Measurements from ENCODE around the gene SORCS2. TPM values are rescaled to one million over a fixed set of nuclear protein-coding genes. Genes with fewer than 3 reads are reported as not detected.

Gene SORCS2
- total RNA-seq, 5 donors from 2014 or later (not counting 1 experiment from before 2014, with no cell fraction given), result 0.22 TPM; not detected in 4

DNA sequence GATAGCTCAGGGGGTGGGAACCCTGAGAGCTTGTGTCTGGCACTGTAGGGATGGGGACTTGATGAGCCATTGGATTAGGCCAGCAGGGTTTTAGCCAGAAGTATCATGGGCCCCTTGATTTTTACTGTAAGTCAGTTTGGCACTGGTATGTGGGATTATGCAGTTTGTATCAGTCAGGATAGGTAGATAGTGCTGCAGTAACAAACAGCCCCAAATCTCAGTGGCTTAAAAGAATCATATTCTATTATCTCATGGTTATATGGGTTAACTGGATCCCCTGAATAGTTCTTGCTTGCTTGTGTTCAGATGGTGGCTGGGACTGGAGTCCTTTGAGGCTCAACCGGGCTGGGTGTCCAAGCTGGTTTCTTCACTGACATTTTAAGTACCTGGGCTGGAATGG, 56.5 kb downstream of the SORCS2 start:
- 100% methylated on average over 1 of the region's 1 CpG for WGBS (ENCODE audit: insufficient coverage)
- ChIA-PET POLR2A (no interaction called here), CTCF (no interaction called here)
- Histone ChIP-seq H3K4me1 (ENCODE audit: control insufficient read depth in 1 of 2, extremely low read depth in 1 of 2, insufficient read depth in 2 of 2, low read length in 2 of 2) (no peaks in the 10 kb centered on the region), H3K9me3 (no peaks in the 10 kb centered on the region), H3K36me3 (ENCODE audit: control insufficient read depth in 2 of 2, extremely low read depth in 1 of 2, insufficient read depth in 1 of 2, low read length in 1 of 2) (no peaks in the 10 kb centered on the region), H3K27me3 (replicated peaks in 1 of 2; ENCODE audit: control insufficient read depth in 2 of 2, extremely low read depth in 1 of 2, insufficient read depth in 2 of 2, low read length in 1 of 2) (peaks cover 0 to 22% of the 10 kb centered on the region in 2 experiments), H3K4me3 (ENCODE audit: control insufficient read depth in 1 of 2, extremely low read depth in 1 of 2, low read length in 1 of 2) (no peak overlapping the region), H3K27ac (ENCODE audit: low read length) (no peak overlapping the region)
- Mint-ChIP-seq H3K27me3 (peaks cover 6 to 9% of the 10 kb centered on the region in 2 donors), H3K36me3 (no peaks in the 10 kb centered on the region), H3K9me3 (peaks cover 0 to 6% (median 0%) of the 10 kb centered on the region in 3 donors), H3K4me1 (no peaks in the 10 kb centered on the region), H3K27ac (no peak overlapping the region), H3K4me3 (no peak overlapping the region)
- DNase-seq (no peak), ATAC-seq (replicated peaks in 1 of 4) (no peak)

DNA sequence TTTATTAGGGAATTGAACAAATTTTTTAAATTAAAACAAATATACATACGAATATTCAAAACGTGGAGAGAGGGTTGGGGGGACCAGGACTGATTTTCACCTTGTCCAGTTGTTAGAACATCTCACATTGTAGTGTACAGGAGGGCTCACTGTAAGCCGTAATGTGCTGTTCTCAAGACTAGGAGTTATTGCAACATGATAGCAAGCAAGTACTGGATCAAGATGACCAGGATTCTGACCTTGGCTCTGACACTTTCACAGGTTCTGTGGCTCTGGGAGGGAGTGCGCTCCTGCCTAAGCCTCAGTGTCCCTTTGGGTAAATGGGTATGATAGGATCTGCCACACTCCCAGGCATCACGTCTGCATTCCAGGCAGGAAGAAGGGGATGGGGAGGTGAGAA, 59.0 kb downstream of the SORCS2 start:
- ChIA-PET POLR2A (no interaction called here), CTCF (interaction anchor here in 1 of 2 donors (0.6 kb wide), 1 partner anchor 413 kb away, joined by 5 read pairs; no protein-coding TSS in a partner anchor)
- Mint-ChIP-seq H3K9me3 (peaks cover 0 to 6% (median 0%) of the 10 kb centered on the region in 3 donors), H3K4me1 (no peaks in the 10 kb centered on the region), H3K36me3 (no peaks in the 10 kb centered on the region), H3K27ac (no peak overlapping the region), H3K4me3 (no peak overlapping the region), H3K27me3 (peaks cover 6 to 11% of the 10 kb centered on the region in 2 donors)
- H3K4me3 ChIP-seq (ENCODE audit: control insufficient read depth in 1 of 2, extremely low read depth in 1 of 2, low read length in 1 of 2), result no peak overlapping the region
- ATAC-seq (replicated peaks in 1 of 4) (no peak), DNase-seq (no peak)
- no peaks in the 10 kb centered on the region for H3K9me3 ChIP-seq
- no peak overlapping the region for H3K27ac ChIP-seq (ENCODE audit: low read length)
- peaks cover 0 to 25% of the 10 kb centered on the region in 2 experiments for H3K27me3 ChIP-seq (replicated peaks in 1 of 2; ENCODE audit: control insufficient read depth in 2 of 2, extremely low read depth in 1 of 2, insufficient read depth in 2 of 2, low read length in 1 of 2)
- no peaks in the 10 kb centered on the region for H3K36me3 ChIP-seq (ENCODE audit: control insufficient read depth in 2 of 2, extremely low read depth in 1 of 2, insufficient read depth in 1 of 2, low read length in 1 of 2)
- WGBS (ENCODE audit: insufficient coverage), result 64% methylated on average over 3 of the region's 5 CpGs
- no peaks in the 10 kb centered on the region for H3K4me1 ChIP-seq (ENCODE audit: control insufficient read depth in 1 of 2, extremely low read depth in 1 of 2, insufficient read depth in 2 of 2, low read length in 2 of 2)

DNA sequence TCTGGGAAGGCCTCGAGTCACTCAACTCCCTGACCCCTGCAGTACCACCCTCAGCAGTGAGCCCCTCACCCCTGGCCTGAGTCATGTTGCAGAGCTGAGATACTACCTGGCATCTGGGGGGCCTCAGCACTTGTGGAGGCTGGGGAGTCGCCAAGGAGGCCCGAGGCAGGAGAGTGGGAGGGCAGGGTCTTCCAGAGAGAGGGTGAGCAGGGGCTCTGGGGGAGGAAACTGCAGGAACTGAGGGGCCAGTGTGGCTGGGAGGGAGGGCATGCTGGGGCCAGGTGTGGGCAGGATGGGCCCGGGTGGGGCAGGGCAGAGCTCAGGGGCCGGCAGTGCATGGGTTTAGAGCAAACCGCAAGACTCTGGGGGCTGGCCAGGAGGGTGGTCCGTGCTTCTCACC, 59.7 kb downstream of the SORCS2 start:
- no peaks in the 10 kb centered on the region for H3K36me3 ChIP-seq (ENCODE audit: control insufficient read depth in 2 of 2, extremely low read depth in 1 of 2, insufficient read depth in 1 of 2, low read length in 1 of 2)
- H3K27ac ChIP-seq (ENCODE audit: low read length), result no peak overlapping the region
- peaks cover 0 to 23% of the 10 kb centered on the region in 2 experiments for H3K27me3 ChIP-seq (replicated peaks in 1 of 2; ENCODE audit: control insufficient read depth in 2 of 2, extremely low read depth in 1 of 2, insufficient read depth in 2 of 2, low read length in 1 of 2)
- DNase-seq, result no peak
- POLR2A ChIA-PET, result no interaction called here
- no peaks in the 10 kb centered on the region for H3K9me3 ChIP-seq
- CTCF ChIA-PET, result interaction anchor here in 1 of 2 donors (0.6 kb wide), 1 partner anchor 189 kb away, joined by 4 read pairs; no protein-coding TSS in a partner anchor
- no peaks in the 10 kb centered on the region for H3K4me1 Mint-ChIP-seq
- H3K4me1 ChIP-seq (ENCODE audit: control insufficient read depth in 1 of 2, extremely low read depth in 1 of 2, insufficient read depth in 2 of 2, low read length in 2 of 2), result no peaks in the 10 kb centered on the region
- no peak overlapping the region for H3K4me3 ChIP-seq (ENCODE audit: control insufficient read depth in 1 of 2, extremely low read depth in 1 of 2, low read length in 1 of 2)
- no peaks in the 10 kb centered on the region for H3K36me3 Mint-ChIP-seq
- 57% methylated on average over 2 of the region's 7 CpGs for WGBS (ENCODE audit: insufficient coverage)
- ATAC-seq (replicated peaks in 1 of 4), result no peak
- no peak overlapping the region for H3K27ac Mint-ChIP-seq
- H3K9me3 Mint-ChIP-seq, result peaks cover 0 to 6% (median 0%) of the 10 kb centered on the region in 3 donors
- no peak overlapping the region for H3K4me3 Mint-ChIP-seq
- H3K27me3 Mint-ChIP-seq, result peaks cover 6 to 16% of the 10 kb centered on the region in 2 donors

DNA sequence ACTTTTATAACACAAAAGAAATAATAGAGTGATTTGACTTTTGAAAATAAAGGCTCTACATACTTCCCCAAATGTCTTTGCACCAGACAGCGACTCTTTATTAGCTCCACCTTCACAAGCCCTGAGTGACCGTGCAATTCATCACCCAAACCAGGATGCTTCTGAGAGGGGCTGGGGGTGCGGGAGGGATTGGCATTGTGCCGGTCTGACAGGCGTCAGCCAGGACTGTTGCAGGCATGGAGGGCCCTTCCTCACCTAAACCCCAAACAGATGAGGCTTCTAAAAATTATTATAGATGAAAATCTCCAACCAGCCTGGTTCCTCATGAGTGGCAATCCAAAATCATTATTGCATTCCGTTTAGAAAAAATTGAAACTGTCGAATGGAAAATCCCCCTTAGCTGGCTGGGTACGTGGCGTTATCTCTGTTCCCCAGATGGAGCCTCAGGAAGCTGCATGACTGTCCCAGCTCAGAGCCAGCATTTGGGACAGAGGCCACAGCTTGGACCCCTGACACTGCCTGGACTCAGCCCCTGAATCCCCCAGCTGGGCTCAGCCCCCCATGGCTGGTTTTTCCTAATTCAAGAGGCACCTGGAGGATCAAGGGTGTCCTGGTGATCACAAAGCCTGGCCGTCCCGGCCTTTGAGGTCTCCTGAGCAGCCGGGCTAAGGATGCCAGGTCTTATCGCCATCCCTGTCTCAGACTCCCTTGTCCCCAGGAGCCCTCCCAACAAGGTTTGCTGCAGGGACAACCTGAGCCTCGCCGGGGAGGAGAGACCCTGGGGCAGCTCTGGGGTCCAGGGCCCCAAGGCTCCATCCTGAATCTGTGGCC, 60.4 kb downstream of the SORCS2 start:
- Mint-ChIP-seq H3K4me3 (no peak overlapping the region), H3K4me1 (no peaks in the 10 kb centered on the region), H3K27me3 (peaks cover 6 to 16% of the 10 kb centered on the region in 2 donors), H3K36me3 (no peaks in the 10 kb centered on the region), H3K9me3 (peaks cover 0 to 6% (median 0%) of the 10 kb centered on the region in 3 donors), H3K27ac (no peak overlapping the region)
- Histone ChIP-seq H3K4me3 (ENCODE audit: control insufficient read depth in 1 of 2, extremely low read depth in 1 of 2, low read length in 1 of 2) (no peak overlapping the region), H3K9me3 (no peaks in the 10 kb centered on the region), H3K27me3 (replicated peaks in 1 of 2; ENCODE audit: control insufficient read depth in 2 of 2, extremely low read depth in 1 of 2, insufficient read depth in 2 of 2, low read length in 1 of 2) (peaks cover 0 to 28% of the 10 kb centered on the region in 2 experiments), H3K27ac (ENCODE audit: low read length) (no peak overlapping the region), H3K4me1 (ENCODE audit: control insufficient read depth in 1 of 2, extremely low read depth in 1 of 2, insufficient read depth in 2 of 2, low read length in 2 of 2) (no peaks in the 10 kb centered on the region), H3K36me3 (ENCODE audit: control insufficient read depth in 2 of 2, extremely low read depth in 1 of 2, insufficient read depth in 1 of 2, low read length in 1 of 2) (no peaks in the 10 kb centered on the region)
- DNase-seq, result no peak
- WGBS (ENCODE audit: insufficient coverage), result 60% methylated on average over 9 of the region's 15 CpGs
- ChIA-PET POLR2A (no interaction called here), CTCF (interaction anchor here in 1 of 2 donors (0.6 kb wide), 1 partner anchor 189 kb away, joined by 4 read pairs; no protein-coding TSS in a partner anchor)
- ATAC-seq (replicated peaks in 1 of 4), result no peak

DNA sequence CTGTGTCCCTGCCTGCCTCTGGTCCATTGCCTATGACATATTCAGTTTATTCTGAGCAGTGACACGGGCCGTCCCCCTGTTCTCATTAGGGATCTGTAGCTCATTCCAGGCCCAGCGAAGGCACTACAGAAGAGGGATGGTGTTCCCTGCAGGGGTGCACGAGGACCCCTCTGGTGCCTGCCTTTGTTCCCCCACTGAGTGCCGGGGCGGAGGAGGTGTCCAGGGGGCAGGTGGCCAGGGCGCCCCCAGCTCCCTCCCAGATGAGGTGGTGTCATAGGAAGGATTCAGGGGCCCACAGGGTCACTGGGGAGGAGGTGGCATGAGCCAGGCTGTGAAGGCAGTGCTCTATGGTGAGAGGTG, 61.0 kb downstream of the SORCS2 start:
- WGBS (ENCODE audit: insufficient coverage), result 75% methylated on average over 4 of the region's 7 CpGs

DNA sequence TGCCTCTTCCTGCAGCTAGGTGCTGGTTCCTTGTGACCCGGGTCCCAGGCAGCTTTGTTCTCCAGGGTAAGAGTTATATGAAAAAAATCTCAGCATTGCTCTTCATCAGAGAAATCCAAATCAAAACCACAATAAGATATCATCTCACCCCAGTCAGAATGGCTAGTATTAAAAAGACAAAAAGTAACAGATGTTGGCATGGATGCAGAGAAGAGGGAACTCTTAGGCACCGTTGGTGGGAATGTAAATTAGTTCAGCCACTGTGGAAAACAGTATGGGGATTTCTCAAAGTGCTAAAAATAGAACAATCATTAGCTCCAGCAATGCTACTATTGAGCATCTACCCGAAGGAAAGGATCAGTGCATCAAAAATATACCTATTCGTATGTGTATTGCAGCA, 61.5 kb downstream of the SORCS2 start:
- peaks cover 12 to 19% of the 10 kb centered on the region in 2 donors for H3K27me3 Mint-ChIP-seq
- H3K4me1 ChIP-seq (ENCODE audit: control insufficient read depth in 1 of 2, extremely low read depth in 1 of 2, insufficient read depth in 2 of 2, low read length in 2 of 2), result no peaks in the 10 kb centered on the region
- no peak overlapping the region for H3K4me3 ChIP-seq (ENCODE audit: control insufficient read depth in 1 of 2, extremely low read depth in 1 of 2, low read length in 1 of 2)
- H3K27me3 ChIP-seq (replicated peaks in 1 of 2; ENCODE audit: control insufficient read depth in 2 of 2, extremely low read depth in 1 of 2, insufficient read depth in 2 of 2, low read length in 1 of 2), result peaks cover 0 to 30% of the 10 kb centered on the region in 2 experiments
- POLR2A ChIA-PET, result no interaction called here
- H3K4me1 Mint-ChIP-seq, result no peaks in the 10 kb centered on the region
- CTCF ChIA-PET, result no interaction called here
- no peaks in the 10 kb centered on the region for H3K9me3 ChIP-seq
- peaks cover 0 to 3% (median 0%) of the 10 kb centered on the region in 3 donors for H3K9me3 Mint-ChIP-seq
- DNase-seq (no peak), ATAC-seq (replicated peaks in 1 of 4) (no peak)
- 50% methylated on average over 1 of the region's 4 CpGs for WGBS (ENCODE audit: insufficient coverage)
- no peaks in the 10 kb centered on the region for H3K36me3 Mint-ChIP-seq
- no peaks in the 10 kb centered on the region for H3K36me3 ChIP-seq (ENCODE audit: control insufficient read depth in 2 of 2, extremely low read depth in 1 of 2, insufficient read depth in 1 of 2, low read length in 1 of 2)
- H3K27ac ChIP-seq (ENCODE audit: low read length), result no peak overlapping the region
- no peak overlapping the region for H3K27ac Mint-ChIP-seq
- no peak overlapping the region for H3K4me3 Mint-ChIP-seq

More for the DNA sequence above, 61.0 kb downstream of the SORCS2 start:
- Mint-ChIP-seq H3K27me3 (peaks cover 7 to 18% of the 10 kb centered on the region in 2 donors), H3K4me1 (no peaks in the 10 kb centered on the region), H3K27ac (no peak overlapping the region), H3K36me3 (no peaks in the 10 kb centered on the region), H3K4me3 (no peak overlapping the region), H3K9me3 (peaks cover 0 to 6% (median 0%) of the 10 kb centered on the region in 3 donors)
- no peak overlapping the region for H3K4me3 ChIP-seq (ENCODE audit: control insufficient read depth in 1 of 2, extremely low read depth in 1 of 2, low read length in 1 of 2)
- peaks cover 0 to 30% of the 10 kb centered on the region in 2 experiments for H3K27me3 ChIP-seq (replicated peaks in 1 of 2; ENCODE audit: control insufficient read depth in 2 of 2, extremely low read depth in 1 of 2, insufficient read depth in 2 of 2, low read length in 1 of 2)
- ATAC-seq (replicated peaks in 1 of 4) (no peak), DNase-seq (no peak)
- no peaks in the 10 kb centered on the region for H3K9me3 ChIP-seq
- no peaks in the 10 kb centered on the region for H3K36me3 ChIP-seq (ENCODE audit: control insufficient read depth in 2 of 2, extremely low read depth in 1 of 2, insufficient read depth in 1 of 2, low read length in 1 of 2)
- H3K27ac ChIP-seq (ENCODE audit: low read length), result no peak overlapping the region
- CTCF ChIA-PET, result no interaction called here
- no peaks in the 10 kb centered on the region for H3K4me1 ChIP-seq (ENCODE audit: control insufficient read depth in 1 of 2, extremely low read depth in 1 of 2, insufficient read depth in 2 of 2, low read length in 2 of 2)
- POLR2A ChIA-PET, result no interaction called here
